ENCODE data around the gene IL13RA1.

DNA sequence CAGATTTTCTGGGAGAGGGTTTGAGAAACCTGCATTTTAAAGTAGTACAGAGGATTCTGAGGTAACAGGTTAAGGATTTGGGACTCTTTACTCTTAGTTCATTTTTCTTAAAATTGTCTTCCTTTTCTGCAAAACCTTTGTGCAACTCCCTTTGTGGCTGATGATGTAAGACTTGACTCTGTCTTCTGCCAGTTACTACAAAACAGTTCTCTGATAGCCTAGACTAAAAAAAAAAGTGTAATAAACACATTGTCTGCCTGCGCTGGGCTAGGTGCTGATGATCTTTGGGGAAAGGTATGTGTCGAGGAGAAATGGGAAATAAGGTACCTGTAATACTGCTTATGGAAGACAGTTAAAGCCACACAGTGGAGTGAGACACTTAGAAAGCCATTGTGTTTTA is 28.7 kb downstream of the IL13RA1 start:
- TF ChIP-seq, protein P1, sequence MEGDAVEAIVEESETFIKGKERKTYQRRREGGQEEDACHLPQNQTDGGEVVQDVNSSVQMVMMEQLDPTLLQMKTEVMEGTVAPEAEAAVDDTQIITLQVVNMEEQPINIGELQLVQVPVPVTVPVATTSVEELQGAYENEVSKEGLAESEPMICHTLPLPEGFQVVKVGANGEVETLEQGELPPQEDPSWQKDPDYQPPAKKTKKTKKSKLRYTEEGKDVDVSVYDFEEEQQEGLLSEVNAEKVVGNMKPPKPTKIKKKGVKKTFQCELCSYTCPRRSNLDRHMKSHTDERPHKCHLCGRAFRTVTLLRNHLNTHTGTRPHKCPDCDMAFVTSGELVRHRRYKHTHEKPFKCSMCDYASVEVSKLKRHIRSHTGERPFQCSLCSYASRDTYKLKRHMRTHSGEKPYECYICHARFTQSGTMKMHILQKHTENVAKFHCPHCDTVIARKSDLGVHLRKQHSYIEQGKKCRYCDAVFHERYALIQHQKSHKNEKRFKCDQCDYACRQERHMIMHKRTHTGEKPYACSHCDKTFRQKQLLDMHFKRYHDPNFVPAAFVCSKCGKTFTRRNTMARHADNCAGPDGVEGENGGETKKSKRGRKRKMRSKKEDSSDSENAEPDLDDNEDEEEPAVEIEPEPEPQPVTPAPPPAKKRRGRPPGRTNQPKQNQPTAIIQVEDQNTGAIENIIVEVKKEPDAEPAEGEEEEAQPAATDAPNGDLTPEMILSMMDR (IDR thresholded peaks at IDR 0.05), result no peak
- no peak for TF ChIP-seq POLR2A (IDR thresholded peaks at IDR 0.05)
- no peak for TF ChIP-seq POLR2AphosphoS5 (IDR thresholded peaks at IDR 0.05)

Measured in prostate gland (tissue), 2 donors.